Measurements from ENCODE around the gene TKFC.

GRCh38 chr11:61294717-61295595 lies 38.1 kb upstream of the TKFC start, which contains the start of gene VWCE:
- no peak for TF ChIP-seq POLR2AphosphoS5 (IDR thresholded peaks at IDR 0.05)
- TF ChIP-seq EP300 (IDR thresholded peaks at IDR 0.05) = no peak
